PFSK-1 (cell line): ENCODE results near the gene NYAP2.

Experiments
- FOXP2 ChIP-seq: optimal IDR thresholded peaks from 2 replicates; pipeline ENCODE3; 2011; ENCODE audit warnings: borderline replicate concordance, control low read depth, inconsistent platforms; ENCODE audit not compliant: insufficient read depth; ENCODE audit errors: extremely low read length, extremely low read depth
- POLR2AphosphoS5 ChIP-seq: IDR thresholded peaks from 2 replicates; pipeline ENCODE4 v1.6.1; 2012; ENCODE audit warnings: low read depth, mild to moderate bottlenecking, control low read depth, low read length, moderate library complexity
- SIN3A ChIP-seq: IDR thresholded peaks from 2 replicates; pipeline ENCODE4 v1.6.1; 2012; ENCODE audit warnings: mild to moderate bottlenecking, low read length, moderate library complexity, borderline replicate concordance; ENCODE audit not compliant: insufficient read depth
- TAF1 ChIP-seq: IDR thresholded peaks from 2 replicates; pipeline ENCODE4 v1.6.1; 2012; ENCODE audit warnings: low read length, control low read depth, borderline replicate concordance; ENCODE audit not compliant: insufficient read depth
- TF ChIP-seq, protein P1 (sequence below), 2 experiments: IDR thresholded peaks; 2 replicates each; pipeline versions ENCODE4 v1.6.1 to v1.8.0; 2011 to 2012; ENCODE audit warnings: low read depth in 2 of 2, low read length in 2 of 2, control low read depth in 1 of 2, inconsistent platforms in 1 of 2, mild to moderate bottlenecking in 1 of 2, moderate library complexity in 1 of 2; ENCODE audit not compliant: insufficient read depth in 1 of 2

The NYAP2 gene

DNA sequence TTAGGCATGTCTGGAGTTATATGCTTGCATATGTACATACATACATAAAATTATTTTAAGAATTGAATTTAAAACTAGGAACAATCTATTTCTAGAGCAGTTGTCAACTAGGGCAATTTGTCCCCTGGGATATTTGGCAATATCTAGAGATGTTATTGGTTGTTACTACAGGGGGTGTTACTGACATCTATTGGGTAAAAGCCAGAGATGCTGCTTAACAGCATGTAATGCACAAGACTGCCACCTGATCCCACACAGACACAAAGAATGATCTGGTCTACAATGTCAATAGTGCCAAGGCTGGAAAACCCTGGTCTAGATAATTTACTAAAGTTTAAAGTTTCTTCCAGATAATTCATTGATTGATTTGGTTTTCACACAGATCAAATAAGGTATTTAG lies 185.3 kb downstream of the NYAP2 start:
- TF ChIP-seq FOXP2 = no peak
- TF ChIP-seq TAF1 = no peak
- no peak for TF ChIP-seq SIN3A
- no peak for TF ChIP-seq POLR2AphosphoS5
- TF ChIP-seq, protein P1, sequence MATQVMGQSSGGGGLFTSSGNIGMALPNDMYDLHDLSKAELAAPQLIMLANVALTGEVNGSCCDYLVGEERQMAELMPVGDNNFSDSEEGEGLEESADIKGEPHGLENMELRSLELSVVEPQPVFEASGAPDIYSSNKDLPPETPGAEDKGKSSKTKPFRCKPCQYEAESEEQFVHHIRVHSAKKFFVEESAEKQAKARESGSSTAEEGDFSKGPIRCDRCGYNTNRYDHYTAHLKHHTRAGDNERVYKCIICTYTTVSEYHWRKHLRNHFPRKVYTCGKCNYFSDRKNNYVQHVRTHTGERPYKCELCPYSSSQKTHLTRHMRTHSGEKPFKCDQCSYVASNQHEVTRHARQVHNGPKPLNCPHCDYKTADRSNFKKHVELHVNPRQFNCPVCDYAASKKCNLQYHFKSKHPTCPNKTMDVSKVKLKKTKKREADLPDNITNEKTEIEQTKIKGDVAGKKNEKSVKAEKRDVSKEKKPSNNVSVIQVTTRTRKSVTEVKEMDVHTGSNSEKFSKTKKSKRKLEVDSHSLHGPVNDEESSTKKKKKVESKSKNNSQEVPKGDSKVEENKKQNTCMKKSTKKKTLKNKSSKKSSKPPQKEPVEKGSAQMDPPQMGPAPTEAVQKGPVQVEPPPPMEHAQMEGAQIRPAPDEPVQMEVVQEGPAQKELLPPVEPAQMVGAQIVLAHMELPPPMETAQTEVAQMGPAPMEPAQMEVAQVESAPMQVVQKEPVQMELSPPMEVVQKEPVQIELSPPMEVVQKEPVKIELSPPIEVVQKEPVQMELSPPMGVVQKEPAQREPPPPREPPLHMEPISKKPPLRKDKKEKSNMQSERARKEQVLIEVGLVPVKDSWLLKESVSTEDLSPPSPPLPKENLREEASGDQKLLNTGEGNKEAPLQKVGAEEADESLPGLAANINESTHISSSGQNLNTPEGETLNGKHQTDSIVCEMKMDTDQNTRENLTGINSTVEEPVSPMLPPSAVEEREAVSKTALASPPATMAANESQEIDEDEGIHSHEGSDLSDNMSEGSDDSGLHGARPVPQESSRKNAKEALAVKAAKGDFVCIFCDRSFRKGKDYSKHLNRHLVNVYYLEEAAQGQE (IDR thresholded peaks at IDR 0.05; ENCODE audit: insufficient read depth in 1 of 2, low read depth in 2 of 2, low read length in 2 of 2) = no peak

DNA sequence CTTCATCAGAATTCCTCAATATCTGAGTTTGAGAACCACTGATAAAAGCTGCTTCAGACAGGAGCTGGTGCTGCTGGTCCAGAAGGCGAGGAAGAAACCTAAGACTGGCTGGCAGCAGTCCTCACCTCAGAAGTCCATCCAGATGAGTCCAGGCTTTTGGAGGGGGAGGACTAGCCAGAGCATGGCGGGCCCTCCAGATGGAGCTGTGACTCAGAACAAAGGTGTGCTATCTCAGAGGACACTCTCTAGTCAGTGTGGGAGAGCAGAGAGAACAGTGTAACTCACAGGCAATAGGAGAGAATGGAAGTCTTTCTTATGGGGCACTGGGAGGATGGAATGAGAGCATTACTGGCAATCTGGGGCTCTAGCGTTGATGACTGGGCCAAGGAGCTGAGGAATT lies 191.4 kb downstream of the NYAP2 start:
- no peak for TF ChIP-seq FOXP2
- no peak for TF ChIP-seq SIN3A
- no peak for TF ChIP-seq TAF1
- TF ChIP-seq, protein P1 (IDR thresholded peaks at IDR 0.05; ENCODE audit: insufficient read depth in 1 of 2, low read depth in 2 of 2, low read length in 2 of 2) = no peak
- TF ChIP-seq POLR2AphosphoS5 = no peak

DNA sequence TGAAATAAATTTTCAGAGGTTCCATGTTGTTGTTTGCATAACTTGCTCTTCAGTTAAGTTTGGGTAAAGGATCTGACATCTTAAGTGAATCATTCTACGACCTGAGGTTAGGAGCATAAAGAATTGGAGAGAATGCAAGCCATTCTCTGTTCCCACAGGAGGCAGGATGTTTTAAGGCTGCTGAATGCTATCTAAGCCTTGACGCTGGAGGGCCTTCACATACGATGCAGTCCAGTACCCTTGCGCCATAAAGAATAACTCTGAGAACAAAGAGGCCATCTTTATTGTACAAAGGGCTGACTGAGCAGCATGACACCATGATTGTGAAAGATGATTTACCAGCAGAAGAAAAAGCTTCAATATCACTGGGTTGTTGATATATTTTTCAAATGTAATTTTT lies 198.4 kb downstream of the NYAP2 start:
- TF ChIP-seq FOXP2 (no peak), SIN3A (no peak), TAF1 (no peak), POLR2AphosphoS5 (no peak)
- TF ChIP-seq, protein P1 (IDR thresholded peaks at IDR 0.05; ENCODE audit: insufficient read depth in 1 of 2, low read depth in 2 of 2, low read length in 2 of 2) = no peak

DNA sequence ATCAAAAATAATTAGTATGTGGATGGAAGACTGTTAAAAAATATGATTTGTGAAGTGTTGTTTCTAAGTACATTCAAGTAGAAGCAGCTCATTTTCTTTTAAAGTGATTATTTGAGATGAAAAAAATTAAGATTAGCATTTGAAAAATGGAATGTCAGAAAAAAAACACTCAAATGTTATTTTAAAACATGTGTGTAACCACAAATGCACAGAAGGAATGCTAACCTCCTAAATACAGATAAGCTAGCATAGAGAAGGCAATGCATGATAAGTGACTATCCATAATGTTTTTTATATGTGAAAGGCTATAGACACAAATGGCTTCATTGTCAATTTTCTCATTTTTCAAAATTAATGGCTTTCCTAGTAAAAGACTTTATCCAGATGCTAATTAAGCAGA lies 198.9 kb downstream of the NYAP2 start:
- TF ChIP-seq, protein P1 (IDR thresholded peaks at IDR 0.05; ENCODE audit: insufficient read depth in 1 of 2, low read depth in 2 of 2, low read length in 2 of 2) = no peak
- TF ChIP-seq SIN3A (no peak), POLR2AphosphoS5 (no peak), TAF1 (no peak), FOXP2 (no peak)

DNA sequence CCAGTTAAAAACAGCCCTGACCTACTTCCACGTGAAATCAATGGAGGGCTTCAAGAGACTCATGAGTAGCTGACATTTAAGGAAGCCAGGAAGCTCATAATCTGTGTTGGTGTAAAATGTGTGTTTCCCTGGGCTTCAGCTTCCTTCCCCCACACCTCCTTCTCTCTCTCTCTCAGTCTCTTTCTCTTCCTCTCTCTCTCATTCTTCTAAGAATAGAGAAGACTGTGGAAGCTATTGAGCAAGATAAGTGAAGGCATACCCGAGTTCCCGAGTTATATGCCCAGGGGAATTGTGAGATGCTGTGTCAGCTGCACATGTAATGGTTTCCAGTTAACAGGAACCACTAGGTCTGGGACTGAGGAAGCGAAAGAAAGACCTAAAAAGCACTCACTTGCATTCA lies 199.4 kb downstream of the NYAP2 start:
- TF ChIP-seq, protein P1 (IDR thresholded peaks at IDR 0.05; ENCODE audit: insufficient read depth in 1 of 2, low read depth in 2 of 2, low read length in 2 of 2) = no peak
- TF ChIP-seq TAF1 (no peak), SIN3A (no peak), FOXP2 (no peak), POLR2AphosphoS5 (no peak)
